Esophagus muscularis mucosa (tissue), 2 donors: ENCODE data around the gene GLT1D1.

ENCODE experiments used
- POLR2A ChIP-seq: fragments of 450-650 bp; IDR thresholded peaks from one replicate; pipeline ENCODE4 v1.6.1; 2017; ENCODE audit warnings: antibody characterized with exemption, moderate library complexity, mild to moderate bottlenecking, low read depth
- POLR2AphosphoS5 ChIP-seq, 2 donors: sonication (generic); formaldehyde crosslinking; IDR thresholded peaks; one replicate each; pipeline ENCODE4 v1.6.1; 2017; ENCODE audit warnings: antibody characterized with exemption in 2 of 2

DNA sequence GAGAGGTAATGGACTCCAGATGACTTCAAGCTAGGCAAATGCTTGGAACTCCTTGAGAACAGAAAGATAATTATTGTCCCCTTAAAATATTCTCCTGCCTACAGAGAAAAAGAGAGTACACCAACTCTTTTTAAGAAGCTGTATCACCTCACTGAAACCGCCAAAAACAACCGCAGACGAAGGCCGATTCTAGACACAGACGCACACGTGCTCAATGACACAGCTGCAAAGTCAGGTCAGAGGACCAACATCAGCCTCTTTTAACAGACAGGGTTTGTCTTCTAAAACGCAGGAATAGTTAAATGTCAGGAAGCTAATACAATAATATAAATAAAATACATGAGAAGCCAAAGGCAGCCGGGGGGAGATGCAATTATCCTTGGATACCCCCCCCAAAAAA lies 48.5 kb upstream of the GLT1D1 start:
- TF ChIP-seq POLR2A, result no peak
- no peak for TF ChIP-seq POLR2AphosphoS5 (IDR thresholded peaks at IDR 0.05)
